Measurements from ENCODE around the gene SNX25.
A peak's percentile ranks its signal among the peaks of the same experiment; 100 is the strongest.
"Not testable (repeated sequence)": the region's sequence is repeated elsewhere in the genome, so short reads cannot be mapped to it uniquely, and the experiment has no call there.

The SNX25 gene

DNA sequence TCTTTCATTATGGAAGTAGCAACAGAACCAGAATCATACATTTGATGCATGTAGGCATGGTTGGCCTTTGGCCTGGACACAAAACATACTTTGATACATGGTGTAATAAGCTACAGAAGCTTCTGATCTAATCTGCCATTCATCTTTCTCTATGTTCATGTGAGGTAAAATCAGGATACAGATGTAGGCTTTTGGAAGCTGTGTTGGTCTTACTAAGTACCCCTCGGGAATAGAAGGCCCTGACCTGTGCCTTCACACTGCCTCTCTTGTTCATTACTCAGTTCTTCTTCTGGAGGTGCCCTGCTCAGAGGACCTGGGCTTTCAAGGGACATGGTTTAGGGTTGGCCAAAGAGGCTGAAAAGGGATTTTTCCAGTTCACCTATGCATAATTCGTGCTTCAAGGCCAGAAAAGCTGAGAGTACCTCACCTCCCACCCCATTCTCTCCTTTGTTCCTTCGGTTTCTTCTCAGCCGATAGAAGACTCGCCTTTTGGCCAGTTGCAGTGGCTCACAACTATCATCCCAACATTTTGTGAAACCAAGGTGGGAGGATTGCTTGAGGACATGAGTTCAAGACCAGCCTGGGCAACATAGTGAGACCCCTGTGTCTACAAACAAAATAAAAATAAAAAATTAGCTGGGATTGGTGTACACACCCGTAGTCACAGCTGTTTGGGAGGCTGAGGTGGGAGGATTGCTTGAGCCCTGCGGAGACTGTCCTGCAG, 25.9 kb downstream of the SNX25 start:
- no peak for DNase-seq (ENCODE audit: low read depth)

DNA sequence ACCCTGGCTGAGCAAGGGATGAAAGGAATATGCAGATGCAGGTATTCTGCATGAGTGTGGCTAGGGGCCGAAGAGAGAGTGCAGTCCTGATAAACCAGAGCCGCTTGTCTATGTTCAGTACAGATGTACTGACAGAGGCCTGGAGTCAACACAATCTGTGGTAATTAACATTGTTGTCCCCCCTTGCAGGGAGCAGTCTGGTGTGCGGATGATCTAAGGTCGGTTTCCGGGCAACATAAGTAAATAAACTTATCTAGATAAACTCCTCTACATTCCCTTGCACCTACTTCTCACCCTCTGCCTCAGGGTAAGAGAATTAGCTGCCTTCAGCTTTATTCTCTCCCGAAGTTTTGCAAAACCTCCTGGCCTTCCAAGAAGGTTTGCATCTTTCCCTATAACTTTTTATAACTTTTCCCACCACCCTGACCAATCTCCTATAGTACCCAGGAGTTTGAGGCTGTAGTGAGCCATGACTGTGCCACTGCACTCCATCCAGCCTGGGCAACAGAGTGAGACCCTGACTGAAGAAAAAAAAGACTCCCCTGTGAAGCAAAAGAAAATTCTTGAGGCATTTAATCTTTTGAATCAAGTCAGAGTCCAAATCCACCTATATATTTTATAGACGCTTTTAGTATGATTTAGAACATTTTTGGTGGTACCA, 26.6 kb downstream of the SNX25 start:
- no peak for DNase-seq (ENCODE audit: low read depth)

DNA sequence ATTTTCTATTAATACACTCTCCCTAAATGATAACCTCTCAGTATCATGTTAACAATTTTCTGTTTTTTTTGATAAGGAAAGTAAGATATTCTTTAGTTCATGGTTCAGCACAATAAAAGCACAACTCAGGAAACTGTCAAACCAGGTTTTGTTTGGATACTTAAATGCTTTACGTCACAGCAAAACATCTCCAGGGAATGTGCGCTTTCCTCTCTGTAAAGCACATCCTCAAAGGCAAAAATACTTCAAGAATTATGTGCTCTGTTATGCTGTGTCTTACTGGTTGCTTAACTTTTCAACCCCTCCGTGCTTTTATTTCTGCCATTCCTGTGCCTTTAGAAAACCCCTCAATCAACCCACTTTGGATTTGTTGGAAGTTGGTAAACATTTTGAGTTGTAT, 27.8 kb downstream of the SNX25 start:
- no peak for DNase-seq (ENCODE audit: low read depth)

DNA sequence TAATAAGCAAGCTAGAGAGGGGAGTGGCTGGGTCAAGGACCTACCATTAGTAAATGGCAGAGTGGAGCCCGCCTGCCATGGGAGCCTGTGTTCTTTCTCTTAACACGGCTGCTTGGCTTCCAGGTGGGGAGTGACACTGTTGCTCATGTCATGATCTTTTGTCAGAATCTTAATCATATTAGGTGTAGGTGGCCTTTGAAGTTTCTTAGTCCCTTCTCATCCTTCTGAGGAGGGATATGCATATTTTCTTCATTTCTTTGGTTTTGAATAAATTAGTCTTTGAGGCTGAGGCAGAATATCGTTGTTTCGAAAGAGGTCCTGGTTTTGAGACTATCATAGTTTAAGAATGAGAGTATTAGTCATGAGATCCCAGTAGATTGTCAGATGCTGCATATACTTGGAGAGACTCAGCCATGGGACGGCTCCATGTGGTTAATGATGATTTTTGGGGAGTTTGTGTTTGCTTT, 28.9 kb downstream of the SNX25 start:
- DNase-seq (ENCODE audit: low read depth): peak; percentile 58

DNA sequence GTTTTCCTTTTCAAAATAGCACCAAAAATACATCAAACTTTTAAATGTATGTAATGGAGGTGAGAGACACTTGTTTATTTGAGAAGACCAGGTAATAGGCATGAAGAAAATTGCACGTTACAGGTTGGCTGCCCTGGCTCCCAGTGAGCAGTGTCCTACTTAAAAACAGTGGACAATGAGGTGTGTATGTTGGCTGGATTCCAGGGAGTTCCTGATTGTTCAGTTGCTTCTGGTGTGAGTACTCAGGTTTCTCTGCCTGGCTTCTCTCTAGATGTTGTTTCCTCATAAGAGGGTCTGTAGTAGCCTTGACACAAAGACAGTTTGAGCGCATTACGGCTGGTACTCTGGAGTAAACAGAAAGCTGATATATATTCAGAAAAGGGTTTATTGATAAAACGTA, 29.4 kb downstream of the SNX25 start:
- no peak for DNase-seq (ENCODE audit: low read depth)

DNA sequence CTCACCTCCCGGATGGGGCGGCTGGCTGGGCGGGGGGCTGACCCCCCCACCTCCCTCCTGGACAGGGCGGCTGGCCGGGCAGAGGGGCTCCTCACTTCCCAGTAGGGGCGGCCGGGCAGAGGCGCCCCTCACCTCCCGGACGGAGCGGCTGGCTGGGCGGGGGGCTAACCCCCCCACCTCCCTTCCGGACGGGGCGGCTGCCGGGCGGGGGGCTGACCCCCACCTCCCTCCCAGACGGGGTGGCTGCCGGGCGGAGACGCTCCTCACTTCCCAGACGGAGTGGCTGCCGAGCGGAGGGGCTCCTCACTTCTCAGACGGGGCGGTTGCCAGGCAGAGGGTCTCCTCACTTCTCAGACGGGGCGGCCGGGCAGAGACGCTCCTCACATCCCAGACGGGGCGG, 31.1 kb downstream of the SNX25 start:
- not testable (repeated sequence) for DNase-seq (ENCODE audit: low read depth)

DNA sequence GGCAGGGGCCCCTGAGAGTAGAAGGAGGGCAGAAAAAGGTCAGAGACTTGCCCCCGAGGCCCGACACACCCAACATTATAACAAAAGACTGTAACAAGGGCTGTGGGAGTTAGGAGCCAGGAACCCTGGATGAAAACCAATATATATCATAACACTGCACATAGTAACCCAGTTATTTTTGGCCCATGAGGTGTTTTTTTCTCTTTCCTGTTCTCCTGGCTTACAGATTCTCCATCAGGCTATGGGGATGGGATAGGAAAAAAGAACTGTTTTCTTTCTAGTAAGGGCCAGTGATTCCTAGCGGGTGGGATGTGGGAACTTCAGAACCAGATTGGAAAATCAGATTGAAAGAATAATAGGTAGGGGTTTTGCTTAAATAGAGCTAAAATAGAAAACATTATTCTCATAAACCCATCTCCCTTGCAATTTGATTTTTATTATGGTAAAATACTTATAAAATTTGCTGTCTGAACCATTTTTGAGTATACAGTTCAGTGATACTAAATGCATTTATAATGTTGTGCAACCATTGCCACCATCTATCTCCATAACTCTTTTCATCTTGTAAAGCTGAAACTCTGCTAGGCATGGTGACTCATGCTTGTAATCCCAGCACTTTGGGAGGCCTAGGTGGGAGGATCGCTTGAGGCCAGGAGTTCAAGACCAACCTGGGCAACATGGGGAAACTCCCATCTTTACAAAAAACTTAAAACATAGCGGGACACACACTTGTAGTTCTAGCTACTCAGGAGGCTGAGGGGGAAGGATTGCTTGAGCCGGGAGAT, 33.5 kb downstream of the SNX25 start:
- DNase-seq (ENCODE audit: low read depth): no peak

DNA sequence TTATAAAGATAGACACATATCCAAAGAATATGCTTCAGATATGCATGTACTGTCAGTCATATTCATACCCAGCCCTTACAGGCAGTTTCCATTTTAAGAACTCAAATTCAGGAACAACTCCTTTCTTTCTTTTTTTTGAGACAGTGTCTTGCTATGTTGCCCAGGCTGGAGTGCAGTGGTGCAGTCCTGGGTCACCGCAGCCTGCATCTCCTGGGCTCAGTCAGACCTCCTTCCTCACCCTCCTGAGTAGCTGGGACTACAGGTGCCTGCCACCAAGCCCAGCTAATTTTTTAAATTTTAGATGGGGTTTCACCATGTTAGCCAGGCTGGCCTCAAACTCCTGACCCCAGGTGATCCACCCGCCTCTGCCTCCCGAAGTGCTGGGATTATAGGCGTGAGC, 34.5 kb downstream of the SNX25 start:
- no peak for DNase-seq (ENCODE audit: low read depth)

DNA sequence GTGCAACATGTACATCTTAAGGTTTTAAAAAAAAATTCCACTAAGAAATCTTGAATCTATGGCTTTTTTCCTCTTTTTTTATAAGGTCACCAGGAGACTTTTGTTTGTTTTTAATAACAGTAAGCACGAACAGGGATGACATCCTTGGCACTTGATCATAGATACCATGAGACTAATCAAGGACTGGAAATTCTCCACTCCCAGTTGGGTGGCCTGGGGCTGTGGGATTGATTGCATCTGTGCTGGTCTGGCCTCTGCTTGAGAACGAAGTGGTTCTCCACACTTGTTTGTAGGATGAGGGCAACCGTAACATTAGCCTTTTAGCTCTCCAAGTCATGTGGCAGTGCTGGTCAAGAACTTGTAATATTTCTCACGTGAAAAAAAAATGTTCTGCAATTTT, 35.4 kb downstream of the SNX25 start:
- peak; percentile 60 for DNase-seq (ENCODE audit: low read depth)

DNA sequence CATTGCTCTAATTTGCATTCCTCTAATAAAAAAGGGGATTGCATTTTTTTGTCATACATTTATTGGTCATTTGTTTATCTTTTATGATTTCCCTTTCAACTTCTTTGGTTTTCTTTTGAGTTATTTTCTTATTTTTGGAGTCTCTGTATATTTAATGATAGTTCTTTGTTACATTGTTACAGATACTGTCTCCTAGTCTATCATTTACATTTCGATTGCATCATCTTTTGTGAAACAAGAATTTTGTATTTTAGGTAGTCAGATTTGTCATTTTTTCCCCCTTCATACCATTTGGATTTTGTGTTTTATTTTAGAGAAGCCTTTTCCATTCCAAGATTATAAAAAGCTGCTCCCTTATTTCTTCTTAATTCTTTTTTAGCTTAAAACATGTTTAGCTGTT, 37.1 kb downstream of the SNX25 start:
- DNase-seq (ENCODE audit: low read depth): no peak

DNA sequence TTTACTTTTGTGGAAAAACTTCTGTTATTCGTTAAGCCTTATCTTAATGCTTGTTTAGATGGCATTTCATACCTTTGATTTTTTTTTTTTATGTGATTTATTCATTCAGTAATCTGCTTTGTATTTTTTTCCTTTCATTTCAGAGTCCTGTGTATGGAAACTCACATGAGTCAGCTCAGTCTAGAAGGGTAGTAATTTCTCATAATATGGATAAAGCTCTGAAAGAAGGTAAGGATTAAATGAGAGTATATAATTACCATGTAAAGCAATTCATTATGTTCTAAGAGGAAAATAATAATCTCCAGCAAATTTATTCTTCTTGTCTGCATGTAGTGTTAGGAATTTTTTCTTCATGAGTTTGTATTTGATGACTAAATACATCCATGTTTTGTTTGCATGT, 37.8 kb downstream of the SNX25 start:
- no peak for DNase-seq (ENCODE audit: low read depth)

DNA sequence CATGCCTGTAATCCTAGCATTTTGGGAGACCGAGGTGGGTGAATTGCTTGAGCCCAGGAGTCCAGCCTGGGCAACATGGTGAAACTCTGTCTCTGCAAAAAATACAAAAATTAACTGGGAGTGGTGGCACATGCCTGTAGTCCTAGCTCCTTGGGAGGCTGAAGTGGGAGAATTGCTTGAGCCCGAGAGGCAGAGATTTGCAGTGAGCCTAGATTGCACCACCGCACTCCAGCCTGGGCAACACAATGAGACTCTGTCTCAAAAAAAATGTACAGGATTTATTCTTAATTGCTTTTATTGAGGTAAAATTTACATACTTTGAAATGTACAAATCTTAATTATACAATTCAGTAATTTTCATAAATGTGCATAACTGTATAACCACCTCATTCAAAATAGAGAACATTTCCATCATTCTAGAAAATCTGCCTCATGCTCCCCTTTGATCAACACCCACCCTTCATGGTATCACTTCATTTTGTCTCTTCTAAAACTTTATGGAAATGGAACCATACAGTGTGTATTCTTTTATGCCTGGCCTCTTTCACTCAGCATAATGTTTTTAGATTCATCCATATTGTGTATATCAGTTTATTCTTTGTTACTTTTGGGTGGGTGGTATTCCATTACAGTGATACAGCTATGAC, 39.1 kb downstream of the SNX25 start:
- no peak for DNase-seq (ENCODE audit: low read depth)

DNA sequence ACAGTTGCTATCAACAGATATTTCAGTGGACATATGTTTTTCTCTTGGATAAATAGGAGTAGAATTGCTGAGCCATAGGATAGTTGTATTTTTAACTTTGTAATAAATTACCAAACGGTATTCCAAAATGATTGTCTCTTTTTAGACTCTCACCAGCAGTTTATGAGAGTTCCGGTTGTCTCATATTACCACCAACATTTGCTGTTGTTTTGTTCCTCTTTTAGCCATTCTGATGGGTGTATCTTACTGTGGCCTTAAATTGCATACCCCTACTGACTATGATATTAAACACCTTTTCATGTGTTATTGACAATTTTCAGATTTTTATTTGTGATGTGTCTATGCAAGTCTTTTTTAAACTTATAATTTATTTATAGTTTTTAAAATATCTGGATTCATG, 39.7 kb downstream of the SNX25 start:
- no peak for DNase-seq (ENCODE audit: low read depth)

DNA sequence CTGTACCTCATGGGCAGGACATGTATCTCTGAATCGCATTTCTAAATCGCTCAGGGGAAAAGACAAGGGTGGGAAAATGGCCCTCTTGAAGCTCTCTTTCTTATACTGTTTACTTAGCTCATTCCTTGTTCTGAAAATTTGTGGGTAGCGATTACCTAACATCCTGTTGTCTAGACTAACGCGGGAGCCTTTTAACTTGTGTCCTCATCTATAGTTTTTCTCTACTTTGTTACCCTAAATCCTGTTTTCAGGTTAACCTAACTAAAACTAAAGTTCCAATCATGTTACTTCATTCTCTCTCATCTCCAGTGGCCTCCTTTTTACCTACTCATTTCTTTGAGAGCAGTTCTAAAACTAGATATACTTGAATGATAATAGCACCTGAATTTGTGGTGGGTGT, 45.0 kb downstream of the SNX25 start:
- no peak for DNase-seq (ENCODE audit: low read depth)

DNA sequence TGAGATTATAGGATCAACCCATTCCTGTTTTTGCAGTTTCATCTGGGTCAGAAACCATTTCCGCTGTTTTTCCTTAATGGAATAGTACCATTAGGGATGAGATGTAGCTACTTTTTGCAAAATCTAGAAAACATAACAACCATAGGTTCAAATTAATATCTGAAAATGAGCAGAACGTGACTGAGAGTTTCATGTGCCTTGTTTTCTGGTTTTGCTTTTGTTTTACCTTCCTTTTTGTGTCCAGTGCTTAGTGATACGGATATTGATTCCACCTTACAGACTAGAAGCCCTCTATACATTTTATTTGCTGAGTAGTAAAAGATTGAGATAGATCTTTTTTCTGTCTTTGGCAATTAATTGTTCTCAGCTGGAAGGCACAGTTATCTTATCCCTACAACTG, 46.5 kb downstream of the SNX25 start:
- DNase-seq (ENCODE audit: low read depth): no peak

DNA sequence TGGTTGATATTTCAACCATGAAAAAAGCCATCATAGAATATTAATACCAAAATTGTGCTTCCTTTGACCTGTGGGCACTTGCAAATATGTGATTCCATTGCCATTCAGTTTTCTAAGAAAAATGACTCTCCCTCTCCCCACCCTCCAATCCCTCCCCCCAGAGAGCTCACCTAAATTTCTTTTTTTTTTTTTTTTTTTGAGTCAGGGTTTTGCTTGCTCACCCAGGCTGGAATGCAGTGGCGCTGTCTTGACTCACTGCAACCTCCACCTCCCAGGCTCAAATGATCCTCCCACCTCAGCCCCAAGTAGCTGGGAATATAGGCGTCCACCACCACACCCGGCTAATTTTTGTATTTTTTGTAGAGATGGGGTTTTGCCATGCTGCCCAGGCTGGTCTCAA, 47.0 kb downstream of the SNX25 start:
- no peak for DNase-seq (ENCODE audit: low read depth)

DNA sequence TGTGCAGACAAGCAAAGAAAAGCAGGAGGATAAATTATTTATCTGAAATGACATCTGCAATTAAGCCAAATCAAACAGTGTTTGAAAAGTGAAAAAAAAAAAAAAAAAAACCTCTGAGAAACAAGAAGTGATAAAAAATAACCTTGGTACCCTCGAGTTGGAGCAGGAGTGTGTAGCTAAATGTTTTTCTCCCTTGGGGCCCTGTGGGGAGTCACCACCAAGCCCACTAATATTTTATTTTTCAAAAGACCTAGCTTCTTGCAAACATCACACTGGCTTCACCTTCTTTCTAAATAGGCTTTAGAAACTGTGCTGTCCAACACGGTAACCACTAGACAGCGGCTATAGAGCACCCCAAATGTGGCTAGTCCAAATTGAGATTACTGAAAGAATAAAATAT, 47.7 kb downstream of the SNX25 start:
- DNase-seq (ENCODE audit: low read depth): no peak

DNA sequence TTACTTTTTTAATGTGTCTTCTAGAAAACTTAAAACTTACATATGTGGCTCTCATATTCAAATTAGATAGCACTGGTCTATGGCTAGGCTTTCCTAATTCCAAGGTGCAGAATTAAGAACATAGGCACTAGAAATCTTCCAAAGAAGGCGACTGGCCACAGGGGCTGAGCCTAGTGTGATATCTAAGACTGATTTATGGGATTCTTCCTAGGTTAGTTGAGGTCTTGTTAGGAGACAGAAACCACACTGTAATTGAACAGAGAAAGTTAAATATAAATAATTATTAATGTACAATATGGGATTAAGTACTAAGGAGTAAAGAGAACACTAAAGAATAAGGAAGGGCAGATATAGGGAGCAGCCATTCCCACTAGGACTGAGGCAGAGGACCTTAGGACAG, 48.3 kb downstream of the SNX25 start:
- DNase-seq (ENCODE audit: low read depth): no peak

DNA sequence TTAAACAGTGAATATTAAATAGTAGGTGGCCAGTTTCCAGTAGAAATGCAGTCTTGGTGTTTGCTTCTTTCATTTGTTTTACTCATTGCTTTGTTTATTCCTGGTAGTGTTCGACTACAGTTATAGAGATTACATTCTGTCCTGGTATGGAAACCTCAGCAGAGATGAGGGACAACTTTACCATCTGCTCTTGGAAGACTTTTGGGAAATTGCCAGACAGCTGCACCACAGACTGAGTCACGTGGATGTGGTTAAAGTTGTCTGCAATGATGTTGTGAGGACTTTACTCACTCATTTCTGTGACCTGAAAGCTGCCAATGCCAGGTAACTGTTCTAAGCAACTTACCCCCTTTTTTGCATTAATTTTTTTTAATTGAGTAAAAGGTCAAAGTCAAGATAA, 49.3 kb downstream of the SNX25 start:
- DNase-seq (ENCODE audit: low read depth): peak; percentile 80

DNA sequence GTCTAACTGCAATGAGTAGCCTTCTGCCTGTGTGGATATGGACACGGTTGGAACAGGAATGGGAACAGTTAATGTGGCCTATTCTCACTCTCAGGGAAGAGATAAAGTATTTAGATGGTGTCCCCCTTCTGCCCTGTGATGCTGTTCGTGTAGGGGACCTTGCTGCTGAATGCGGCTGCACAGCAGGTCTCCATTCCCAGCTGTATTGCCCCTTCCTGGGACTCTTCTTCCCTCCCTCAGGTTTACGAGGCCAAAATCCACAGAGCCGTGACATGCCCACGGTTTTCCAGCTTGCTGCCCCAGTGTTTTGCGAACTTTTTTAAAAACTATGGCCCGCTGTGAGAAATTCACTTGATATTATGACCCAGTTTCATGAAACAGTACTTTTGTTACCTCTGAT, 50.3 kb downstream of the SNX25 start:
- DNase-seq (ENCODE audit: low read depth): no peak

DNA sequence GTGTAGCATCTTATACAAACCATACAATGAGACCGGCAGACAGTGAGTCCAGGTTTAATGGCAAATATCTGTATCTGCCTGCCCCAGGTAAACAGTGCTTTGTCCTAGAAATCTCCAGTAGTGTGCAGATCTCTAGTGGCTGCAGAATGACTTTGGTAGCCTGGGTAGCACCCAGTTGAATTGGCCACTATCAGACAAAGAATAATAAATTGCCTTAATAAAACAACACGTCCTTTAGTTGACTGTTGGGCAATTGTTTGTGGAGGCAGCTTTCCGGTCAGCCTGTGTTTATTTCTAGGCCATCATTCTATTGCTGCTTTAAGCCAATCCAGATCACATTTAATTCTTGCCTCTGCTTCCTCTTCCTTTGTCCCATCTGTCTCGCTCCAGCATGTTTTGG, 52.5 kb downstream of the SNX25 start:
- no peak for DNase-seq (ENCODE audit: low read depth)

DNA sequence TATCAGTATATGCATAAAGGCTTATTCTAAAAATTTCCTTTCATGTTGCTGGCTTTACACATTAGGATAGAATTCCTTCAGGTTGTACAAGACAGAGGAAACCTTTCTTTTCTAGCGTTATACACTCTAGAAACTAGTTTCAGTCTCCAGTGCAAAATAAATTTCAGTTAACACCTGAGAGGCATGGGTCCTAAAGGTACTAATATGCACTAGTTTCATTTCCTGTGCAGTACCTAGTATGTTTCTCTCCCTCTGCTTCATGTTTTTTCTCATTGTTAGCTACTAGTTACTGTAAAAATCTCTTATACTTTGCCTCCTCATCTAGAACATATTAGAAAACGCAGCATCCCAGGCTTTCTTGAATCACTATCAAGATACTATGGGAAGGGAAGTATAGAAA, 54.0 kb downstream of the SNX25 start:
- no peak for DNase-seq (ENCODE audit: low read depth)

DNA sequence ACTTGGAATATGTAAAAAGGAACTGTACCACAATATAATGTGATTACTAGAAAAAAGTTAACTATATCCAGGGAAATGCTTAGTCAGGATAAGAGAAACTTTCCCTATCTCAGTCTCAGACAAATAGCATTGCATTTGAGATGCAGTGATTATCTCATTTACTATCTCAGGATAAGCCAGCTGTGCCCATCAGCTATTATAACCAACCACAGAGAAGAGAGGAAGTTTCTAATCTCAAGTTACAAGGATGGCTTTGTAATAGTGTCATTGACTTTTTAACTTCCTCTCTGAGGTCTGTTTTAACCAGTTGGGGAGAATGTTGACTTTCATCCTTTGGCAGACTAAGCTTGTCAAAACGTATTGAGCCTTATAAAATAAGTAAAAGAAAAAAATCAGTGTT, 56.5 kb downstream of the SNX25 start:
- DNase-seq (ENCODE audit: low read depth): no peak

Measured in fibroblast of gingiva (primary cell).